MM.1S (cell line): Measurements from ENCODE around the gene ZNF3.

Experiments used
- DNase-seq: peaks from one replicate; pipeline ENCODE4 v3.0.0-alpha.2; 2015
- H2AFZ ChIP-seq: fragments of 300-600 bp; sonication (generic); 2 replicates; pipeline ENCODE4 v1.6.0; 2016; ENCODE audit warnings: antibody characterized with exemption, low read length
- H3F3A ChIP-seq: fragments of 300-600 bp; sonication (generic); 2 replicates; pipeline ENCODE4 v1.6.1; 2016; ENCODE audit warnings: mild to moderate bottlenecking, antibody characterized with exemption, low read length, moderate library complexity, mixed read lengths; ENCODE audit not compliant: insufficient read depth
- H3K27ac ChIP-seq: fragments of 300-600 bp; sonication (generic); 2 replicates; pipeline ENCODE4 v1.5.1; 2016; ENCODE audit warnings: mild to moderate bottlenecking, low read length
- H3K27me3 ChIP-seq: fragments of 300-600 bp; sonication (generic); replicated peaks from 2 replicates; pipeline ENCODE4 v1.6.0; 2016; ENCODE audit warnings: low read length; ENCODE audit not compliant: insufficient read depth
- H3K36me3 ChIP-seq: fragments of 300-600 bp; sonication (generic); replicated peaks from 2 replicates; pipeline ENCODE4 v1.6.1; 2016; ENCODE audit warnings: mild to moderate bottlenecking, low read length, mixed read lengths; ENCODE audit not compliant: insufficient read depth
- H3K4me1 ChIP-seq: fragments of 300-600 bp; sonication (generic); 2 replicates; pipeline ENCODE4 v1.6.1; 2016; ENCODE audit warnings: low read length, mixed read lengths
- H3K4me2 ChIP-seq: fragments of 300-600 bp; sonication (generic); 2 replicates; pipeline ENCODE4 v1.6.0; 2016; ENCODE audit warnings: low read depth, low read length
- H3K4me3 ChIP-seq: fragments of 300-600 bp; sonication (generic); 2 replicates; pipeline ENCODE4 v1.5.1; 2016; ENCODE audit warnings: low read length, mixed read lengths
- H3K79me2 ChIP-seq: fragments of 300-600 bp; sonication (generic); 2 replicates; pipeline ENCODE4 v1.6.1; 2016; ENCODE audit warnings: mixed run types, low read length, mixed read lengths
- H3K9ac ChIP-seq: fragments of 300-600 bp; sonication (generic); 2 replicates; pipeline ENCODE4 v1.6.1; 2016; ENCODE audit warnings: low read length, mixed read lengths
- H3K9me2 ChIP-seq: fragments of 300-600 bp; sonication (generic); replicated peaks from 2 replicates; pipeline ENCODE4 v1.6.1; 2016; ENCODE audit warnings: mild to moderate bottlenecking, low read length, mixed read lengths; ENCODE audit not compliant: insufficient read depth
- H3K9me3 ChIP-seq: fragments of 300-600 bp; sonication (generic); replicated peaks from 2 replicates; pipeline ENCODE4 v1.6.1; 2016; ENCODE audit warnings: mild to moderate bottlenecking, low read length, mixed read lengths; ENCODE audit not compliant: insufficient read depth
- H4K20me1 ChIP-seq: fragments of 300-600 bp; sonication (generic); 2 replicates; pipeline ENCODE4 v1.6.1; 2016; ENCODE audit warnings: mild to moderate bottlenecking, low read length, moderate library complexity, mixed read lengths; ENCODE audit not compliant: insufficient read depth
- EZH2 ChIP-seq: fragments of 300-600 bp; sonication (generic); optimal IDR thresholded peaks from 2 replicates; pipeline ENCODE3; 2017; ENCODE audit warnings: low read depth, mild to moderate bottlenecking, antibody characterized with exemption, low read length, mixed read lengths
- EZH2phosphoT487 ChIP-seq: fragments of 300-600 bp; sonication (generic); IDR thresholded peaks from 2 replicates; pipeline ENCODE4 v1.6.1; 2018; ENCODE audit warnings: antibody characterized with exemption, low read length
- TF ChIP-seq, protein P1 (sequence below): fragments of 300-600 bp; sonication (generic); IDR thresholded peaks from 2 replicates; pipeline ENCODE4 v1.5.1; 2016; ENCODE audit warnings: antibody characterized with exemption, low read length, mixed read lengths

The ZNF3 gene

DNA sequence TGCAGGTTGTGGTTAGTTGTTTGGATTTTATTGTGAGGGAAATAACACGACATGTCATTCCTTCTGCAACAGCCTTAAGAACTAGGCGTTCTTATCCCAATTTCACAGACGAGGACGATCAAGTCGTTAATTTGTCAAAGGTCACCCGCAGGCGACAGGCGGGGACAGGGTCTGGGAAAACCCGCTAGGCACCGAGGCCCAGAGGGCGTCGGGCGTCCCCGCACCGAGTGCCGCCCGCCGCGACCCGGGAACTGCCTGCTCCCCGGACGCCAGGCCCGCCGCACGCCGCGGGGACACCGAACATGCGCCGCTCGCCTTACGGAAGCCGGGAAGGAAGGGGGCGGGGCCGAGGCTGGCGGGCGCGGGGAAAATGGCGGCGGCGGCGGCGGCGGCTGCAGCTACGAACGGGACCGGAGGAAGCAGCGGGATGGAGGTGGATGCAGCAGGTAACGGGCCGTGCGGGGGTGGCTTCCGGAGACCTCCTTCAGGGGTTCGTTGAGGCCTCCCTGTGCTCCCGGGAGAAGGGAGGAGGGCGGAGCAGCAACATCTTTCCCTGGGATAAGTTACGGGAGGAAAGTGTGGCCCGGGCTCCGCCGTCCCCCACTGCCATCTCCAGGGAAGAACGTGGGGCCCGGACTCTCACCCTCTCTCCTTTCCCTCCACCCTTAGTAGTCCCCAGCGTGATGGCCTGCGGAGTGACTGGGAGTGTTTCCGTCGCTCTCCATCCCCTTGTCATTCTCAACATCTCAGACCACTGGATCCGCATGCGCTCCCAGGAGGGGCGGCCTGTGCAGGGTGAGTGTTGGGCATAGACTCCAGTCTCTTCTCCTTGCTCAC, 7.3 kb upstream of the ZNF3 start, which contains the start of gene COPS6:
Gene COPS6, plus strand, starts transcription at position 349 of the 837 bp plus-strand sequence. Its CDS starts 22 bp downstream, at position 371.
- peaks cover 35% of the 10 kb centered on the region for H3F3A ChIP-seq
- H3K27ac ChIP-seq: peak within 1 kb of the TSS; percentile 47; the same call in 1 of the 2 replicates

DNA sequence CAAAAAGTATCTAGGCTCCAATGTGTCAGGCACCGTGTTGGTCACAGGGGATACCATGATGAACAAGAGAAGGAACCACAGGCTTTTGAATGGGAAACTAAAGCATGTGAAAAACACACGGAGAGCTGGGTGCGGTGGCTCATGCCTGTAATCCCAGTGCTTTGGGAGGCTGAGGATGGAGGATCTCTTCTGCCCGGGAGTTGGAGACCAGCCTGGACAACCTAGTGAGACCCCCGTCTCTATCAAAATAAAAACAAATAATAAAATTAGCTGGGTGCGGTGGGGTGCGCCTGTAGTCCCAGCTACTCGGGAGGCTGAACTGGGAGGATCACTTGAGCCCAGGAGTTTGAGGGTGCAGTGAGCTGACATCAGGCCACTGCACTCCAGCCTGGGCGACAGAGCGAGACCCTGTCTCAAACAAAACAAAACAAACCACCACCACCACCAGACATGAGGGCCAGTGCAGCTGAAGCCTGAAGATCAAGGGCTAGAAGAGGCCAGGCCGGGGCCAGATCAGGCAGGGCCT, 6.6 kb upstream of the ZNF3 start:
- Histone ChIP-seq H3K4me3 (peak overlapping the region; percentile 83), H2AFZ (peak overlapping the region; percentile 65), H3K4me2 (peak overlapping the region; percentile 97), H3K36me3 (peaks cover 8% of the 10 kb centered on the region), H3K27ac (peak overlapping the region; percentile 47; the same call in 1 of the 2 replicates), H3K79me2 (peaks cover 26% of the 10 kb centered on the region), H3F3A (peaks cover 33% of the 10 kb centered on the region), H3K9ac (peak overlapping the region; percentile 86), H3K9me2 (no peaks in the 10 kb centered on the region), H3K4me1 (peaks cover 9% of the 10 kb centered on the region), H3K27me3 (no peaks in the 10 kb centered on the region), H4K20me1 (no peaks in the 10 kb centered on the region), H3K9me3 (no peaks in the 10 kb centered on the region)
- TF ChIP-seq, protein P1, sequence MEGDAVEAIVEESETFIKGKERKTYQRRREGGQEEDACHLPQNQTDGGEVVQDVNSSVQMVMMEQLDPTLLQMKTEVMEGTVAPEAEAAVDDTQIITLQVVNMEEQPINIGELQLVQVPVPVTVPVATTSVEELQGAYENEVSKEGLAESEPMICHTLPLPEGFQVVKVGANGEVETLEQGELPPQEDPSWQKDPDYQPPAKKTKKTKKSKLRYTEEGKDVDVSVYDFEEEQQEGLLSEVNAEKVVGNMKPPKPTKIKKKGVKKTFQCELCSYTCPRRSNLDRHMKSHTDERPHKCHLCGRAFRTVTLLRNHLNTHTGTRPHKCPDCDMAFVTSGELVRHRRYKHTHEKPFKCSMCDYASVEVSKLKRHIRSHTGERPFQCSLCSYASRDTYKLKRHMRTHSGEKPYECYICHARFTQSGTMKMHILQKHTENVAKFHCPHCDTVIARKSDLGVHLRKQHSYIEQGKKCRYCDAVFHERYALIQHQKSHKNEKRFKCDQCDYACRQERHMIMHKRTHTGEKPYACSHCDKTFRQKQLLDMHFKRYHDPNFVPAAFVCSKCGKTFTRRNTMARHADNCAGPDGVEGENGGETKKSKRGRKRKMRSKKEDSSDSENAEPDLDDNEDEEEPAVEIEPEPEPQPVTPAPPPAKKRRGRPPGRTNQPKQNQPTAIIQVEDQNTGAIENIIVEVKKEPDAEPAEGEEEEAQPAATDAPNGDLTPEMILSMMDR: no peak
- TF ChIP-seq EZH2phosphoT487 (no peak), EZH2 (no peak)
- no peak for DNase-seq

More for the DNA sequence above, 7.3 kb upstream of the ZNF3 start, which contains the start of gene COPS6:
- peak within 1 kb of the TSS; percentile 97 for H3K4me2 ChIP-seq
- H3K4me3 ChIP-seq: peak within 1 kb of the TSS; percentile 83
- H3K9ac ChIP-seq: peak within 1 kb of the TSS; percentile 86
- H3K36me3 ChIP-seq: peaks cover 15% of the 10 kb centered on the region
- no peaks in the 10 kb centered on the region for H3K9me2 ChIP-seq
- peaks cover 9% of the 10 kb centered on the region; the same call in 1 of the 2 replicates for H3K4me1 ChIP-seq
- no peak for TF ChIP-seq EZH2phosphoT487
- no peak for TF ChIP-seq EZH2
- TF ChIP-seq, protein P1: no peak
- no peaks in the 10 kb centered on the region for H3K9me3 ChIP-seq
- H3K27me3 ChIP-seq: no peaks in the 10 kb centered on the region
- H4K20me1 ChIP-seq: no peaks in the 10 kb centered on the region
- H2AFZ ChIP-seq: peak within 1 kb of the TSS; percentile 65
- DNase-seq: peak; percentile 76
- peaks cover 32% of the 10 kb centered on the region for H3K79me2 ChIP-seq

DNA sequence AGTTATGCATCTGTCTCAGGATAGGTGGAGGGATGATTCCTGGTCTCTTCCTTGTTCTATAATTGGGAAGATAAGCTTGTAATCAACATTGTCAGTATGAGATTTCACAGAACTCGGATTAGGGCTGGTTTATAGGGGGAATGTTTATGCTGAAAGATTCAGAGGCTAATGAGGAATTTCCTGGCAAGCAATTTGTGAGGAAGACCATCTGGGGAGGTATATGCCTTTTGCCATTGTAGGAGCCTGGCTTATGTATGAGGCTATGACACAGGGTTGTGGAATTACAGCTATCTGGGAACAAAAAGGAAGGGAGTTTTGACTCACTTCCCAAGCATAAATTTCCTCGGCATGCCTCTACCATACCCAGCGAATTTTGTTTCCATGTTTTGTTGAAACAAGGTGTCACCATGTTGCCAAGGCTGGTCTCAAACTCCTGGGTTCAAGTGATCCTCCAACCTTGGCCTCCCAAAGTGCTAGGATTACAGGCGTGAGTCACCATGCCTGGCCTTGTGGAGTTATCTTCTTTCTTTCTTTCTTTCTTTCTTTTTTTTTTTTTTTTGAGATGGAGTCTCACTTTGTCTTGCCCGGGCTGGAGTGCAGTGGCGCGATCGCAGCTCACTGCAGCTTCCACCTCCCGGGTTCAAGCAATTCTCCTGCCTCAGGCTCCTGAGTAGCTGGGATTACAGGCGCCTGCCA, 5.7 kb upstream of the ZNF3 start:
- peaks cover 15% of the 10 kb centered on the region for H3K4me1 ChIP-seq
- no peaks in the 10 kb centered on the region for H3K9me3 ChIP-seq
- peaks cover 25% of the 10 kb centered on the region for H3K79me2 ChIP-seq
- no peak overlapping the region for H3K9ac ChIP-seq
- no peak overlapping the region for H3K4me3 ChIP-seq
- H3K27me3 ChIP-seq: no peaks in the 10 kb centered on the region
- TF ChIP-seq EZH2: no peak
- no peak for DNase-seq
- H3F3A ChIP-seq: peaks cover 30% of the 10 kb centered on the region
- no peaks in the 10 kb centered on the region for H3K9me2 ChIP-seq
- H3K4me2 ChIP-seq: no peak overlapping the region
- H2AFZ ChIP-seq: no peak overlapping the region
- no peak overlapping the region for H3K27ac ChIP-seq
- H4K20me1 ChIP-seq: no peaks in the 10 kb centered on the region
- peaks cover 4% of the 10 kb centered on the region for H3K36me3 ChIP-seq
